OCI-LY7 (cell line): ENCODE data around the gene LEMD2. TPM values are rescaled to one million over a fixed set of nuclear protein-coding genes. Genes with fewer than 3 reads are reported as not detected.

ENCODE experiments used
- BruUV-seq: library from RNA; stranded (reverse); fragments of 400-500 nt; replicated peaks from 2 replicates; lab custom pipeline; 2021; lab: Mats Ljungman, UMichigan
- CTCF ChIA-PET: fragments of 300-600 bp; sonication (Branson Sonifier 250); formaldehyde crosslinking; loops from one replicate; lab custom pipeline; 2022; ENCODE audit warnings: antibody characterized with exemption; ENCODE audit not compliant: unreplicated experiment; lab: Charles Lee
- POLR2A ChIA-PET: fragments of 300-600 bp; sonication (Branson Sonifier 250); formaldehyde crosslinking; loops from one replicate; lab custom pipeline; 2022; ENCODE audit warnings: antibody characterized with exemption; lab: Charles Lee
- DNase-seq: peaks from one replicate; pipeline ENCODE4 v3.0.0-alpha.2; 2015; ENCODE audit warnings: low spot score
- H2AFZ ChIP-seq: fragments of 200-600 bp; sonication (generic), shearing (Covaris generic); 2 replicates; pipeline ENCODE4 v1.6.1; 2014; ENCODE audit warnings: mild to moderate bottlenecking, antibody characterized with exemption, low read length, moderate library complexity
- H3K27ac ChIP-seq: fragments of 200-600 bp; sonication (generic); 2 replicates; pipeline ENCODE4 v1.5.1; 2014; ENCODE audit warnings: mixed run types, low read depth, mild to moderate bottlenecking, moderate library complexity, low read length, inconsistent platforms; ENCODE audit not compliant: poor library complexity, severe bottlenecking
- H3K36me3 ChIP-seq: fragments of 200-600 bp; sonication (generic); 2 replicates; pipeline ENCODE4 v1.6.1; 2014; ENCODE audit warnings: mild to moderate bottlenecking, antibody characterized with exemption, low read length, moderate library complexity, mixed read lengths; ENCODE audit not compliant: insufficient read depth
- H3K4me1 ChIP-seq: fragments of 200-600 bp; sonication (generic); 2 replicates; pipeline ENCODE4 v1.5.1; 2014; ENCODE audit warnings: mild to moderate bottlenecking, low read length; ENCODE audit not compliant: insufficient read depth, poor library complexity, severe bottlenecking
- H3K4me2 ChIP-seq: fragments of 200-600 bp; sonication (generic); 2 replicates; pipeline ENCODE4 v1.6.1; 2014; ENCODE audit warnings: mild to moderate bottlenecking, low read length
- H3K4me3 ChIP-seq: fragments of 200-600 bp; sonication (generic); 2 replicates; pipeline ENCODE4 v1.5.1; 2014; ENCODE audit warnings: mild to moderate bottlenecking, low read depth, low read length; ENCODE audit not compliant: poor library complexity, severe bottlenecking
- H3K79me2 ChIP-seq: fragments of 200-600 bp; sonication (generic); 2 replicates; pipeline ENCODE4 v1.6.1; 2016; ENCODE audit warnings: low read depth, mild to moderate bottlenecking, low read length, moderate library complexity, mixed read lengths; ENCODE audit not compliant: insufficient read depth
- H3K9me2 ChIP-seq: fragments of 200-600 bp; sonication (generic); 2 replicates; pipeline ENCODE4 v1.6.1; 2016; ENCODE audit warnings: mild to moderate bottlenecking, low read length, mixed read lengths; ENCODE audit not compliant: insufficient read depth
- H3K9me3 ChIP-seq: fragments of 200-600 bp; sonication (generic); 2 replicates; pipeline ENCODE4 v1.6.1; 2014; ENCODE audit warnings: mild to moderate bottlenecking, mixed run types, low read length, mixed read lengths
- H4K20me1 ChIP-seq: fragments of 200-600 bp; sonication (generic); 2 replicates; pipeline ENCODE4 v1.6.1; 2014; ENCODE audit warnings: mild to moderate bottlenecking, antibody characterized with exemption, low read length, moderate library complexity, mixed read lengths; ENCODE audit not compliant: insufficient read depth
- EZH2phosphoT487 ChIP-seq: fragments of 200-600 bp; sonication (generic); IDR thresholded peaks from 2 replicates; pipeline ENCODE4 v1.6.1; 2018; ENCODE audit warnings: low read depth, borderline replicate concordance, mild to moderate bottlenecking, mixed run types, antibody characterized with exemption, low read length, moderate library complexity, mixed read lengths
- intact Hi-C: fragments of 100-400 bp; cut with micrococcal nuclease; formaldehyde crosslinking; loops from one replicate; pipeline ENCODE4 v1.10.0; 2022; ENCODE audit not compliant: unreplicated experiment
- total RNA-seq, 2 experiments: library from RNA; depleted of rRNA in 1 of 2; stranded (reverse); fragments of >200 nt in 1 of 2; shearing (Covaris generic) in 1 of 2; gene quantifications; 2 replicates each; pipeline ENCODE4 v1.2.3, GENCODE V29; 2014 to 2022
- TF ChIP-seq, protein P1 (sequence below): fragments of 200-600 bp; sonication (generic); conservative IDR thresholded peaks from 2 replicates; pipeline ENCODE4 v1.5.1; 2014; ENCODE audit warnings: mild to moderate bottlenecking, antibody characterized with exemption, low read length, moderate library complexity, mixed read lengths

The LEMD2 gene
- total RNA-seq, 2 experiments from 2014 or later, result 59.2 to 66.9 TPM

- Histone ChIP-seq H3K4me1 (no peaks in the 10 kb centered on the region), H2AFZ (no peak overlapping the region), H3K9me3 (no peaks in the 10 kb centered on the region), H3K4me2 (no peak overlapping the region), H3K36me3 (peaks cover 28% of the 10 kb centered on the region), H3K27ac (no peak overlapping the region), H3K9me2 (no peaks in the 10 kb centered on the region), H3K4me3 (no peak overlapping the region), H3K79me2 (no peaks in the 10 kb centered on the region), H4K20me1 (no peaks in the 10 kb centered on the region)
- ChIA-PET CTCF (interaction anchor here (0.9 to 1.4 kb wide), 2 partner anchors 59 to 261 kb away, joined by 3 read pairs; partner anchors contain the start of gene UQCC2), POLR2A (interaction anchor here (0.6 kb wide), 1 partner anchor 59 kb away, joined by 3 read pairs; no protein-coding TSS in a partner anchor)
- DNase-seq, result no peak
- intact Hi-C loops, result no loop called here
- no TSS peak for BruUV-seq
- TF ChIP-seq, protein P1, sequence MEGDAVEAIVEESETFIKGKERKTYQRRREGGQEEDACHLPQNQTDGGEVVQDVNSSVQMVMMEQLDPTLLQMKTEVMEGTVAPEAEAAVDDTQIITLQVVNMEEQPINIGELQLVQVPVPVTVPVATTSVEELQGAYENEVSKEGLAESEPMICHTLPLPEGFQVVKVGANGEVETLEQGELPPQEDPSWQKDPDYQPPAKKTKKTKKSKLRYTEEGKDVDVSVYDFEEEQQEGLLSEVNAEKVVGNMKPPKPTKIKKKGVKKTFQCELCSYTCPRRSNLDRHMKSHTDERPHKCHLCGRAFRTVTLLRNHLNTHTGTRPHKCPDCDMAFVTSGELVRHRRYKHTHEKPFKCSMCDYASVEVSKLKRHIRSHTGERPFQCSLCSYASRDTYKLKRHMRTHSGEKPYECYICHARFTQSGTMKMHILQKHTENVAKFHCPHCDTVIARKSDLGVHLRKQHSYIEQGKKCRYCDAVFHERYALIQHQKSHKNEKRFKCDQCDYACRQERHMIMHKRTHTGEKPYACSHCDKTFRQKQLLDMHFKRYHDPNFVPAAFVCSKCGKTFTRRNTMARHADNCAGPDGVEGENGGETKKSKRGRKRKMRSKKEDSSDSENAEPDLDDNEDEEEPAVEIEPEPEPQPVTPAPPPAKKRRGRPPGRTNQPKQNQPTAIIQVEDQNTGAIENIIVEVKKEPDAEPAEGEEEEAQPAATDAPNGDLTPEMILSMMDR, result no peak
- no peak for TF ChIP-seq EZH2phosphoT487
Measured at GRCh38 chr6:33770124-33770832, 18.7 kb downstream of the LEMD2 start.

- H3K4me3 ChIP-seq, result no peak overlapping the region
- no peaks in the 10 kb centered on the region for H3K9me3 ChIP-seq
- H3K79me2 ChIP-seq, result no peaks in the 10 kb centered on the region
- H3K36me3 ChIP-seq, result peaks cover 20% of the 10 kb centered on the region
- H2AFZ ChIP-seq, result no peak overlapping the region
- H3K27ac ChIP-seq, result no peak overlapping the region
- no TSS peak for BruUV-seq
- POLR2A ChIA-PET, result no interaction called here
- H3K9me2 ChIP-seq, result no peaks in the 10 kb centered on the region
- no peak for DNase-seq
- H3K4me2 ChIP-seq, result no peak overlapping the region
- no peak for TF ChIP-seq EZH2phosphoT487
- TF ChIP-seq, protein P1, result no peak
- H3K4me1 ChIP-seq, result no peaks in the 10 kb centered on the region
- CTCF ChIA-PET, result interaction anchor here (0.6 to 1.4 kb wide), 3 partner anchors 58 to 377 kb away, joined by 3 read pairs; partner anchors contain the start of genes GRM4 and UQCC2
- intact Hi-C loops, result no loop called here
- no peaks in the 10 kb centered on the region for H4K20me1 ChIP-seq
Measured at GRCh38 chr6:33769248-33769821, 19.6 kb downstream of the LEMD2 start.
